Measurements from ENCODE around the gene PRKCD.

DNA sequence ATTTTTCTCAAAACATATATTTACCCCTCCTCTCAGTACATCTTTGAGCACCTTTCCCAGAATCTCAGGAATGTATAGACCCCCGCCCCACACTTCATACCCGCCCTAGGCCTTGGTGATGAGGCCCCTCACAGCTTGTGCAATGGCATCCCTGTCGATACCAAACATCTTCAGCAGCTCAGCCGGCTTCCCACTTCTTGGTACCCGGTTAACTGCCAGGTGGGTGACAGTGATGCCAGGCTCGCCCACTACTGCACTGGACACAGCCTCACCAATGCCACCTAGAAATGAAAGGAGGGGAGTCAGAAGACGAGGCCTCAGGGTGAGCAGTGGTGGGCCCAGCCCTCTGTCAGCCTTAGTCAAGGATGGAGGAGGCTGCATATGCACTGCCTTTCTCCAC is 64.6 kb downstream of the PRKCD start:
- TF ChIP-seq, protein P1, sequence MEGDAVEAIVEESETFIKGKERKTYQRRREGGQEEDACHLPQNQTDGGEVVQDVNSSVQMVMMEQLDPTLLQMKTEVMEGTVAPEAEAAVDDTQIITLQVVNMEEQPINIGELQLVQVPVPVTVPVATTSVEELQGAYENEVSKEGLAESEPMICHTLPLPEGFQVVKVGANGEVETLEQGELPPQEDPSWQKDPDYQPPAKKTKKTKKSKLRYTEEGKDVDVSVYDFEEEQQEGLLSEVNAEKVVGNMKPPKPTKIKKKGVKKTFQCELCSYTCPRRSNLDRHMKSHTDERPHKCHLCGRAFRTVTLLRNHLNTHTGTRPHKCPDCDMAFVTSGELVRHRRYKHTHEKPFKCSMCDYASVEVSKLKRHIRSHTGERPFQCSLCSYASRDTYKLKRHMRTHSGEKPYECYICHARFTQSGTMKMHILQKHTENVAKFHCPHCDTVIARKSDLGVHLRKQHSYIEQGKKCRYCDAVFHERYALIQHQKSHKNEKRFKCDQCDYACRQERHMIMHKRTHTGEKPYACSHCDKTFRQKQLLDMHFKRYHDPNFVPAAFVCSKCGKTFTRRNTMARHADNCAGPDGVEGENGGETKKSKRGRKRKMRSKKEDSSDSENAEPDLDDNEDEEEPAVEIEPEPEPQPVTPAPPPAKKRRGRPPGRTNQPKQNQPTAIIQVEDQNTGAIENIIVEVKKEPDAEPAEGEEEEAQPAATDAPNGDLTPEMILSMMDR (IDR thresholded peaks at IDR 0.05): no peak
- no peak for TF ChIP-seq POLR2A (IDR thresholded peaks at IDR 0.05)

Measured in lower leg skin (tissue), 3 donors.